Endothelial cell (in vitro differentiated cells): ENCODE results near the gene TBR1. TPM values are rescaled to one million over a fixed set of nuclear protein-coding genes. Genes with fewer than 3 reads are reported as not detected.

Experiments
- DNase-seq: peaks from one replicate; pipeline ENCODE4 v3.0.0; 2021; ENCODE audit warnings: low spot score
- H3K27ac Mint-ChIP-seq: one replicate; pipeline ENCODE4 v1.8.0; 2021; ENCODE audit warnings: mixed read lengths, inconsistent platforms; ENCODE audit not compliant: unreplicated experiment
- H3K27me3 Mint-ChIP-seq: one replicate; pipeline ENCODE4 v1.8.0; 2021; ENCODE audit warnings: mild to moderate bottlenecking, moderate library complexity, mixed read lengths, inconsistent platforms; ENCODE audit not compliant: unreplicated experiment
- H3K36me3 Mint-ChIP-seq: one replicate; pipeline ENCODE4 v1.8.0; 2021; ENCODE audit warnings: mild to moderate bottlenecking, low read depth, mixed read lengths, inconsistent platforms; ENCODE audit not compliant: unreplicated experiment
- H3K4me1 Mint-ChIP-seq: one replicate; pipeline ENCODE4 v1.8.0; 2021; ENCODE audit warnings: mild to moderate bottlenecking, mixed read lengths, inconsistent platforms; ENCODE audit not compliant: unreplicated experiment
- H3K4me3 Mint-ChIP-seq: one replicate; pipeline ENCODE4 v1.8.0; 2021; ENCODE audit warnings: mild to moderate bottlenecking, mixed read lengths, inconsistent platforms; ENCODE audit not compliant: unreplicated experiment
- H3K9me3 Mint-ChIP-seq: one replicate; pipeline ENCODE4 v1.8.0; 2021; ENCODE audit warnings: mixed read lengths, inconsistent platforms; ENCODE audit not compliant: unreplicated experiment
- total RNA-seq: library from RNA; stranded (reverse); fragmentation: NEBNext Ultra II Directional; extraction: Animal tissue kit (Norgen Biotek cat#: 25700); gene quantifications from one replicate; pipeline ENCODE4 v1.2.1, GENCODE V29; 2021; ENCODE audit not compliant: unreplicated experiment
- TF ChIP-seq, protein P1 (sequence below): fragments of 200-600 bp; sonication (generic); IDR thresholded peaks from one replicate; pipeline ENCODE4 v1.5.0; 2021; ENCODE audit warnings: antibody characterized with exemption; ENCODE audit not compliant: unreplicated experiment

Gene TBR1
- total RNA-seq, 1 donor from 2014 or later: 0.08 TPM

DNA sequence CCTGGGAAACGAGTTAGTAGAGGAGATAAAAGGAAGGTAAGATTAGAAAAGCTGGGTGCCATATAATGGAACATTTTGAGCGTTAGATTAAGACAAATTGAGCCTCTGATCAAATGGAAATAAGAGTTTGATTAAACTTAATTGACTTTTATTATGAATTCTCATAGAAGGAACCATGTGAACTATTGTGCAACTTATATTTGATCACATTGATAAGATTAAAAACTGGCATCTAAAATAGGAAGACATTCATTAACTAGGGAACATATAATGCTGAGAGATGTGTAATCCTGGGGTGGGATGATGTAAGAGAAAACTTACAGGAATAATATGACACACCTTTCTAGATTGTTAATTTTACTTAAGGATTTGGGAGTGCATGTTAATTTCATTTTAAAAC lies 22.5 kb downstream of the TBR1 start:
- TF ChIP-seq, protein P1, sequence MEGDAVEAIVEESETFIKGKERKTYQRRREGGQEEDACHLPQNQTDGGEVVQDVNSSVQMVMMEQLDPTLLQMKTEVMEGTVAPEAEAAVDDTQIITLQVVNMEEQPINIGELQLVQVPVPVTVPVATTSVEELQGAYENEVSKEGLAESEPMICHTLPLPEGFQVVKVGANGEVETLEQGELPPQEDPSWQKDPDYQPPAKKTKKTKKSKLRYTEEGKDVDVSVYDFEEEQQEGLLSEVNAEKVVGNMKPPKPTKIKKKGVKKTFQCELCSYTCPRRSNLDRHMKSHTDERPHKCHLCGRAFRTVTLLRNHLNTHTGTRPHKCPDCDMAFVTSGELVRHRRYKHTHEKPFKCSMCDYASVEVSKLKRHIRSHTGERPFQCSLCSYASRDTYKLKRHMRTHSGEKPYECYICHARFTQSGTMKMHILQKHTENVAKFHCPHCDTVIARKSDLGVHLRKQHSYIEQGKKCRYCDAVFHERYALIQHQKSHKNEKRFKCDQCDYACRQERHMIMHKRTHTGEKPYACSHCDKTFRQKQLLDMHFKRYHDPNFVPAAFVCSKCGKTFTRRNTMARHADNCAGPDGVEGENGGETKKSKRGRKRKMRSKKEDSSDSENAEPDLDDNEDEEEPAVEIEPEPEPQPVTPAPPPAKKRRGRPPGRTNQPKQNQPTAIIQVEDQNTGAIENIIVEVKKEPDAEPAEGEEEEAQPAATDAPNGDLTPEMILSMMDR: no peak
- Mint-ChIP-seq H3K9me3 (no peaks in the 10 kb centered on the region), H3K27ac (no peak overlapping the region), H3K27me3 (no peaks in the 10 kb centered on the region), H3K36me3 (no peaks in the 10 kb centered on the region), H3K4me1 (peaks cover 8% of the 10 kb centered on the region), H3K4me3 (no peak overlapping the region)
- DNase-seq: no peak

DNA sequence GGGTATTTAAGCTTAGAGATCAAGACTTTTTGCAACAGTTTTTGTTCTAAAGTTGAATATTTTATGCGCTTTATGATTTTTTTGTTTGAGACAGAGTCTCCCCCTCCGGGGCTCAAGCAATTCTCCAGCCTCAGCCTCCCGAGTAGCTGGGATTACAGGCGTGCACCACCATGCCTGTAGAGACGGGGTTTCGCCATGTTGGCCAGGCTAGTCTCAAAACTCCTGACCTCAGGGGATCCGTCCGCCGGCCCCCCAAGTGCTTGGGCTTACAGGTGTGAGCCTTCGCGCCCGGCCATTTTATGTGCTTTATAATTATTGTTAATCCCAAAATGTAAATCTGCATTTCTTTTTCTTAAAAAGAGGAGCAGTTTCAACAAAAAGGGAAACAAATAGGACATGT lies 29.0 kb downstream of the TBR1 start:
- Mint-ChIP-seq H3K4me3 (no peak overlapping the region), H3K27me3 (no peaks in the 10 kb centered on the region), H3K27ac (no peak overlapping the region), H3K36me3 (no peaks in the 10 kb centered on the region), H3K4me1 (no peaks in the 10 kb centered on the region), H3K9me3 (no peaks in the 10 kb centered on the region)
- TF ChIP-seq, protein P1: no peak
- no peak for DNase-seq

DNA sequence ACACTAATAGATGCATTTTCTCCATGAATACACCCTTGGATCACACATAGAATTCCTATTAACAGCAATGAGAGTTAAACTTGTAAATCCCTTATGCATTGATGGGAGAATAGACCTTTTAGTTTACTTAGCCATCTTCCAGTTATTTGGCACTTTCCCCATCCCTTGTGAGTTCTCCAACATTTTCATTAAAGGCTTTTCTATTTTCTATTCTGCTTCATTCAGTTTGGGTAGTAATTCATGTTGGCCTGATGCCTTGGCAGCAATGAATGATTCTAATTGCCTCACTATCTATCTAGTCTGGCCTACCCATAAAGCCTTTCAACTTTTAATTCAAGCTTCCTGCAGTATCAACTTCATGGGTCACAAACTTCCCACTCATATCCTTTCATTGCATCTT lies 32.3 kb downstream of the TBR1 start:
- Mint-ChIP-seq H3K36me3 (no peaks in the 10 kb centered on the region), H3K4me1 (no peaks in the 10 kb centered on the region), H3K9me3 (no peaks in the 10 kb centered on the region), H3K4me3 (no peak overlapping the region), H3K27me3 (no peaks in the 10 kb centered on the region), H3K27ac (no peak overlapping the region)
- TF ChIP-seq, protein P1: no peak
- no peak for DNase-seq

DNA sequence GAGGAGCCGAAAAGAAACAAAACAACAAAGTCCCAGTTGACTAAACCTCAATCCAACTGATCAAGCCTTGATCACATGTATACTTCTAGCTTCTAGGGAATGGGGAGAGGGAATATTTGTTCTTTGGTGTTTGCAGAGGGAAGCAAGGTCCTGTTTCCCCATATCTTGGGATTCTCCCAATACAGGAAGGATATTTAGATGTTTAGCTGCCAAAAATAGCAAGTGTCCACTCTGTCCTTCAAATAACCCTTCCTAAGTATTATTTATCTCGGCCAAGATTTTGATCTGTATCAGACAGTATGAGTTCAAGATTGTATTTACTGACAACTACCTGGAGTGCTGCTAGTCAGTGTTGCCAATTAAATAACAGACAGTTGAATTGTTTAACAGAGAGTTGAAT lies 55.5 kb downstream of the TBR1 start:
- Mint-ChIP-seq H3K27ac (no peak overlapping the region), H3K9me3 (peaks cover 5% of the 10 kb centered on the region), H3K27me3 (no peaks in the 10 kb centered on the region), H3K36me3 (no peaks in the 10 kb centered on the region), H3K4me3 (no peak overlapping the region), H3K4me1 (no peaks in the 10 kb centered on the region)
- TF ChIP-seq, protein P1: no peak
- no peak for DNase-seq

DNA sequence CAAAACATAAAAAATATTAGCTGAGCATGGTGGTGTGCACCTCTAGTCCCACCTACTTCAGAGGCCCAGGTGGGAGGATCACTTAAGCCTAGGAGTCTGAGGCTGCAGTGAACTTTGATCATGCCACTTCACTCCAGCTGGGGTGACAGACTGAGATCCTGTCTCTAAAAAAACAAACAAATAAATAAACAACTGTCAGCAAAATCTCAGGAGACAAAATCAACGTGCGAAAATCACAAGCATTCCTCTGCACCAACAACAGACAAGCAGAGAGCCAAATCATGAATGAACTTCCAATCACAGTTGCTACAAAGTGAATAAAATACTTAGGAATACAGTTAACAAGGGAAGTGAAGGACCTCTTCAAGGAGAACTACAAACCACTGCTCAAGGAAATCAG lies 58.8 kb downstream of the TBR1 start:
- H3K9me3 Mint-ChIP-seq: peaks cover 5% of the 10 kb centered on the region
- no peaks in the 10 kb centered on the region for H3K27me3 Mint-ChIP-seq
- DNase-seq: no peak
- no peaks in the 10 kb centered on the region for H3K4me1 Mint-ChIP-seq
- no peaks in the 10 kb centered on the region for H3K36me3 Mint-ChIP-seq
- H3K4me3 Mint-ChIP-seq: no peak overlapping the region
- TF ChIP-seq, protein P1: no peak
- no peak overlapping the region for H3K27ac Mint-ChIP-seq

Other genes with a start within 250 kb of the TBR1 start
- gene PSMD14, start 107.9 kb upstream of the TBR1 start, total RNA-seq: 52.6 TPM
- gene SLC4A10, start 208.1 kb downstream of the TBR1 start, total RNA-seq: not detected